Liver (tissue), 9 donors: Measurements from ENCODE around the gene NDNF. TPM values are rescaled to one million over a fixed set of nuclear protein-coding genes. Genes with fewer than 3 reads are reported as not detected.

ENCODE experiments used
- DNase-seq: peaks from one replicate; pipeline ENCODE4 v3.0.0-alpha.2; 2017; ENCODE audit warnings: low spot score
- H3K27ac ChIP-seq, 2 donors: one replicate each; pipeline ENCODE4 v1.7.0; 2013; ENCODE audit warnings: inconsistent platforms in 2 of 2, low read length in 2 of 2, control low read depth in 1 of 2, low read depth in 1 of 2, mild to moderate bottlenecking in 1 of 2
- H3K27me3 ChIP-seq, 4 donors: one replicate each; pipeline versions ENCODE4 v1.6.1 to v1.7.0; 2013; ENCODE audit warnings: low read length in 3 of 4, inconsistent platforms in 1 of 4, mild to moderate bottlenecking in 1 of 4, moderate library complexity in 1 of 4; ENCODE audit not compliant: control insufficient read depth in 4 of 4, insufficient read depth in 4 of 4
- H3K36me3 ChIP-seq, 4 donors: one replicate each; pipeline versions ENCODE4 v1.6.1 to v1.7.0; 2013; ENCODE audit warnings: low read length in 3 of 4, mild to moderate bottlenecking in 3 of 4, low read depth in 1 of 4, moderate library complexity in 1 of 4; ENCODE audit not compliant: control insufficient read depth in 4 of 4, insufficient read depth in 3 of 4
- H3K4me1 ChIP-seq, 4 donors: one replicate each; pipeline versions ENCODE4 v1.6.1 to v1.7.0; 2013; ENCODE audit warnings: low read length in 3 of 4, mild to moderate bottlenecking in 3 of 4, moderate library complexity in 1 of 4; ENCODE audit not compliant: control insufficient read depth in 4 of 4, insufficient read depth in 4 of 4
- H3K4me3 ChIP-seq, 3 donors: one replicate each; pipeline versions ENCODE4 v1.6.1 to v1.7.0; 2013; ENCODE audit warnings: low read length in 3 of 3, control low read depth in 1 of 3, low read depth in 1 of 3, mild to moderate bottlenecking in 1 of 3
- H3K9ac ChIP-seq, 2 donors: one replicate each; pipeline ENCODE4 v1.7.0; 2013; ENCODE audit warnings: low read length in 2 of 2, mild to moderate bottlenecking in 2 of 2, moderate library complexity in 2 of 2, control low read depth in 1 of 2, low read depth in 1 of 2
- H3K9me3 ChIP-seq, 4 donors: one replicate each; pipeline versions ENCODE4 v1.6.1 to v1.7.0; 2013; ENCODE audit warnings: low read length in 3 of 4; ENCODE audit not compliant: control insufficient read depth in 4 of 4
- ATF3 ChIP-seq: IDR thresholded peaks from 2 replicates; pipeline ENCODE4 v1.6.1; 2016; ENCODE audit warnings: antibody characterized with exemption
- CTCF ChIP-seq: fragments of 150-350 bp; IDR thresholded peaks from 2 replicates; pipeline ENCODE4 v1.5.1; 2017; ENCODE audit warnings: improper control_type of control experiment, low read depth, low read length; ENCODE audit not compliant: missing input control
- EGR1 ChIP-seq, 2 donors: IDR thresholded peaks; 2 replicates each; pipeline ENCODE4 v1.6.1; 2016 to 2018; ENCODE audit warnings: antibody characterized with exemption in 2 of 2, low read depth in 2 of 2
- FOXA1 ChIP-seq: IDR thresholded peaks from 2 replicates; pipeline ENCODE4 v1.6.1; 2016; ENCODE audit warnings: antibody characterized with exemption
- FOXA2 ChIP-seq: IDR thresholded peaks from 2 replicates; pipeline ENCODE4 v1.6.1; 2016; ENCODE audit warnings: antibody characterized with exemption
- GABPA ChIP-seq, 2 donors: IDR thresholded peaks in 1 of 2; conservative IDR thresholded peaks in 1 of 2; 2 replicates each; pipeline ENCODE4 v1.6.1; 2016; ENCODE audit warnings: antibody characterized with exemption in 2 of 2, mild to moderate bottlenecking in 1 of 2, moderate library complexity in 1 of 2
- HNF4G ChIP-seq: IDR thresholded peaks from 2 replicates; pipeline ENCODE4 v1.6.1; 2016; ENCODE audit warnings: antibody characterized with exemption
- JUND ChIP-seq, 2 donors: IDR thresholded peaks; 2 replicates each; pipeline ENCODE4 v1.6.1; 2016; ENCODE audit warnings: antibody characterized with exemption in 2 of 2
- MAX ChIP-seq: IDR thresholded peaks from 2 replicates; pipeline ENCODE4 v1.6.1; 2016; ENCODE audit warnings: antibody characterized with exemption
- NR2F2 ChIP-seq: IDR thresholded peaks from 2 replicates; pipeline ENCODE4 v1.6.1; 2016; ENCODE audit warnings: antibody characterized with exemption
- RAD21 ChIP-seq, 2 donors: IDR thresholded peaks; 2 replicates each; pipeline ENCODE4 v1.6.1; 2016; ENCODE audit warnings: antibody characterized with exemption in 2 of 2, mild to moderate bottlenecking in 2 of 2
- REST ChIP-seq: IDR thresholded peaks from 2 replicates; pipeline ENCODE4 v1.6.1; 2016; ENCODE audit warnings: antibody characterized with exemption, mild to moderate bottlenecking
- RXRA ChIP-seq, 2 donors: IDR thresholded peaks; 2 replicates each; pipeline ENCODE4 v1.6.1; 2017 to 2018; ENCODE audit warnings: antibody characterized with exemption in 2 of 2, mild to moderate bottlenecking in 1 of 2
- SP1 ChIP-seq: IDR thresholded peaks from 2 replicates; pipeline ENCODE4 v1.6.1; 2018; ENCODE audit warnings: antibody characterized with exemption, mild to moderate bottlenecking
- TAF1 ChIP-seq: conservative IDR thresholded peaks from 2 replicates; pipeline ENCODE4 v1.6.1; 2016; ENCODE audit warnings: antibody characterized with exemption, mild to moderate bottlenecking
- YY1 ChIP-seq: IDR thresholded peaks from 2 replicates; pipeline ENCODE4 v1.6.1; 2016; ENCODE audit warnings: antibody characterized with exemption, mild to moderate bottlenecking
- WGBS: extraction: QIAGEN DNeasy Blood & Tissue Kit; methylation state at CpG from one replicate; pipeline ENCODE4 v1.1.7; 2013; 5-methylcytosine and 5-hydroxymethylcytosine counted together
- polyA plus RNA-seq, 2 donors: library from polyadenylated mRNA; stranded (reverse) in 1 of 2; unstranded in 1 of 2; fragments of 200-250 nt in 1 of 2; fragments of >200 nt in 1 of 2; fragmentation: Nextera tagmentation in 1 of 2; extraction: Ambion mirVana in 1 of 2; gene quantifications; one replicate each; pipeline versions ENCODE4 v1.2.1 to v1.2.3, GENCODE V29; 2013 to 2015
- total RNA-seq, 2 donors: library from RNA; depleted of rRNA; stranded (reverse); fragments of >200 nt; gene quantifications; one replicate each; pipeline ENCODE4 v1.2.3, GENCODE V29; 2014
- TF ChIP-seq, protein P1 (sequence below): IDR thresholded peaks from 2 replicates; pipeline ENCODE4 v1.6.1; 2016; ENCODE audit warnings: antibody characterized with exemption
- donor health status: healthy.
- donor health status: healthy.
- donor health status: healthy.
- donor health status: healthy.
- donor health status: healthy.

Gene NDNF
- total and polyA plus RNA-seq, 4 donors = 0.05 to 0.37 (median 0.13) TPM

GRCh38 chr4:121119715-121120114 lies 47.4 kb upstream of the NDNF start:
- 78% methylated on average over 1 of the region's 1 CpG for WGBS
- Histone ChIP-seq H3K27ac (no peak overlapping the region), H3K36me3 (no peaks in the 10 kb centered on the region), H3K9ac (no peak overlapping the region), H3K9me3 (no peaks in the 10 kb centered on the region), H3K27me3 (no peaks in the 10 kb centered on the region), H3K4me3 (no peak overlapping the region), H3K4me1 (no peaks in the 10 kb centered on the region)
- TF ChIP-seq SP1 = no peak
- no peak for TF ChIP-seq EGR1 (IDR thresholded peaks at IDR 0.05; ENCODE audit: low read depth in 2 of 2)
- no peak for TF ChIP-seq GABPA (IDR thresholded peaks at IDR 0.05 in 1 of 2, conservative IDR thresholded peaks at IDR 0.05 in 1 of 2)
- TF ChIP-seq, protein P1, sequence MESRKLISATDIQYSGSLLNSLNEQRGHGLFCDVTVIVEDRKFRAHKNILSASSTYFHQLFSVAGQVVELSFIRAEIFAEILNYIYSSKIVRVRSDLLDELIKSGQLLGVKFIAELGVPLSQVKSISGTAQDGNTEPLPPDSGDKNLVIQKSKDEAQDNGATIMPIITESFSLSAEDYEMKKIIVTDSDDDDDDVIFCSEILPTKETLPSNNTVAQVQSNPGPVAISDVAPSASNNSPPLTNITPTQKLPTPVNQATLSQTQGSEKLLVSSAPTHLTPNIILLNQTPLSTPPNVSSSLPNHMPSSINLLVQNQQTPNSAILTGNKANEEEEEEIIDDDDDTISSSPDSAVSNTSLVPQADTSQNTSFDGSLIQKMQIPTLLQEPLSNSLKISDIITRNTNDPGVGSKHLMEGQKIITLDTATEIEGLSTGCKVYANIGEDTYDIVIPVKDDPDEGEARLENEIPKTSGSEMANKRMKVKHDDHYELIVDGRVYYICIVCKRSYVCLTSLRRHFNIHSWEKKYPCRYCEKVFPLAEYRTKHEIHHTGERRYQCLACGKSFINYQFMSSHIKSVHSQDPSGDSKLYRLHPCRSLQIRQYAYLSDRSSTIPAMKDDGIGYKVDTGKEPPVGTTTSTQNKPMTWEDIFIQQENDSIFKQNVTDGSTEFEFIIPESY = no peak
- no peak for TF ChIP-seq HNF4G
- TF ChIP-seq JUND (IDR thresholded peaks at IDR 0.05) = no peak
- no peak for TF ChIP-seq NR2F2
- TF ChIP-seq YY1 = no peak
- TF ChIP-seq FOXA1 = no peak
- TF ChIP-seq RAD21 (IDR thresholded peaks at IDR 0.05) = no peak
- TF ChIP-seq MAX = no peak
- no peak for TF ChIP-seq CTCF
- no peak for TF ChIP-seq REST
- TF ChIP-seq FOXA2 = no peak
- DNase-seq = no peak

DNA sequence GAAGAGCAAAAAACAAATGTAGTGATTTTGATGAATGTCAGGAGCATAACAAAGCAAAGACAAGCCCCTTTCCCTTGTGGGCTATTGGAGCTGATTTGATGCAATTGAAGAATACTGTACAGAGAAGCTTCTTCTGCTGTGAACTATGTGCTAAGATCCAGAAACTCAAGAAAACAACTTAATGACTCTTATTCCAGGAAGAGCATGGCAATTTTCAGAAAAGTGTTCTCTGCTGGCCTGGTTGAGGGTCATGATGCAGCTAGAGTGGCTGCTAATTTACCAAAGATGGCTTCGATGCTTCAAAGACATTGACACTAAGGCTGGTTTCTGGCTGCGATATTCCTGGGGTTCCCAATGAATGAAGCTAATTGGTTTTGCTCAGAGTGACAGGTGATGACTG lies 46.0 kb upstream of the NDNF start:
- Histone ChIP-seq H3K4me3 (no peak overlapping the region), H3K4me1 (no peaks in the 10 kb centered on the region), H3K36me3 (no peaks in the 10 kb centered on the region), H3K27ac (no peak overlapping the region), H3K9me3 (no peaks in the 10 kb centered on the region), H3K9ac (no peak overlapping the region), H3K27me3 (peaks cover 0 to 9% (median 0%) of the 10 kb centered on the region in 4 donors)
- DNase-seq = no peak
- 76% methylated on average over 2 of the region's 2 CpGs for WGBS
- TF ChIP-seq ATF3 (no peak), CTCF (no peak), EGR1 (IDR thresholded peaks at IDR 0.05; ENCODE audit: low read depth in 2 of 2) (no peak), REST (no peak), MAX (no peak), TAF1 (no peak), RXRA (IDR thresholded peaks at IDR 0.05) (no peak), HNF4G (no peak), FOXA1 (no peak), NR2F2 (no peak), YY1 (no peak)
